Activated CD8-positive, alpha-beta memory T cell treated with anti-CD3 and anti-CD28 coated beads, Interleukin-2, amount 50 U/mL, for 48 hours (primary cell): ENCODE measurements around the gene MRPL57.
"Not testable (repeated sequence)": the region's sequence is repeated elsewhere in the genome, so short reads cannot be mapped to it uniquely, and the experiment has no call there.

Source experiments
- DNase-seq: peaks from one replicate; pipeline ENCODE4 v3.0.0-alpha.2; 2020

The MRPL57 gene

DNA sequence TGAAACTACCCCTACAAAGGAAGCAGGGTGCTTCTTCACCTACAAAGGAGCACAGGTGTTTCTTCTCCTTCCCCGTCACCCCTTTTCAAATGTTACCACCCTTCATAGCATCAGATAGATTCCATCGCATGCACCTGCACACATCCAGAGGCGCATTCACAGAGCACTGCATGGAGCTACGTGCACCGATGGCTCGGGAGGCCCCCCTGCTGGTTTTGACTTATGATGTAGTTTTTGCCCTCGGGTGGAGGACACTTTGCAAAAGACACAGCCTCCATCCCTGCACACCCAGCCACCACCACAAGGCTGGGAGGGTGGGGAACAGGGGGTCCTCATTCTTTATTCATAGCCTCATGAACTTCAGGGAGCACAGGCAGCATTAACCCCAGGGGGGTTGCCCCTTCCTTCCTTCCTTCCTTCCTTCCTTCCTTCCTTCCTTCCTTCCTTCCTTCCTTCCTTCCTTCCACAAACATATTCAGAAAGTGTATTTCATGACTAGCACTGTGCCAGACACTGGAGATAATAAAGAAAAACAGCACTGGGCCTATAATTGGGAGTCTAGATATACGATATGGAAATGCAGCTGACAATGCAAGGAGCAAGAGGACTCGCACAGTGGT lies 21.3 kb downstream of the MRPL57 start:
- DNase-seq = not testable (repeated sequence)

DNA sequence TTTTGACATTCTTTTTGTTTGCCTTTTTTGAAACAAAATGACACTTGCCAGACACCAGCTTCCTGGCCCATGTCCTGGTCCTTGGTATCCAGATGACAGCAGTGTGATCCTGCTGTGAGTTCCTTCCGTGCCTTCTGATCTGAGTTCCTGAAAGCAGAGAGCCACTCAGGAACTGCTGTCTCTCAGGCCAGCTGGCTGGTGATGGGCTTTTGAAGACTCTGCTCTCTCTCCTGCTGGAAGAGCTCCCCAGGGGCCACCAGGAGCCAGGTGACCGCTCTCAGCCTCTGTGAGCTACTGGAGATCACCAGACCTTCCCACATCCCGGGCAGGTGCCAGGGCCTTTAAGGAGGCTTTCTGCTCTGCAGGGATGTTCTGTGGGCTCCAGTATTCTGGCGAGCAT lies 21.9 kb downstream of the MRPL57 start:
- DNase-seq = not testable (repeated sequence)

DNA sequence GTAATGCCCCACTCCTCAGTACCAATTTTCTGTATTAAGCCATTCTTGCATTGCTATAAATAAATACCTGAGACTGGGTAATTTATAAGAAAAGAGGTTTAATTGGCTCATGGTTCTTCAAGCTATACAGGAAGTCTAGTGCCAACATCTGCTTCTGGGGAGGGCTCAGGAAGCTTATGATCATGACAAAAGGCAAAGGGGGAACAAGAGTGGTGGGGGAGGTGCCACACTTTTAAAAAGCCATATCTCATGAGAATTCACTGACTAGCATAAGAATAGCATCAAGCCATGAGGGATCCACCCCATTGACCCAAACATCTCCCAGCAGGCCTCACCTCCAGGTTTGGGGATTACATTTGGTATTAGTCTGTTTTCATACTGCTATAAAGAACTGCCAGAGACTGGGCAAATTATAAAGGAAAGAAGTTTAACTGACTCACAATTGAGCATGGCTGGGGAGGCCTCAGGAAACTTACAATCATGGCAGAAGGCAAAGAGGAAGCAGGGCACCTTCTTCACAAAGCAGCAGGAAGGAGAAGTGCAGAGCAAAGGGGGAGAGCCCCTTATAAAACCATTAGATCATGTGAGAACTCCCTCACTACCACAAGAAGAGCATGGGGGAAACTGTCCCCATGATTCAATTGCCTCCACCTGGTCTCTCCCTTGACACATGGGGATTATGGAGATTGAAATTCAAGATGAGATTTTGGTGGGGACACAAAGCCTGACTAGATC lies 25.2 kb downstream of the MRPL57 start:
- DNase-seq = not testable (repeated sequence)

DNA sequence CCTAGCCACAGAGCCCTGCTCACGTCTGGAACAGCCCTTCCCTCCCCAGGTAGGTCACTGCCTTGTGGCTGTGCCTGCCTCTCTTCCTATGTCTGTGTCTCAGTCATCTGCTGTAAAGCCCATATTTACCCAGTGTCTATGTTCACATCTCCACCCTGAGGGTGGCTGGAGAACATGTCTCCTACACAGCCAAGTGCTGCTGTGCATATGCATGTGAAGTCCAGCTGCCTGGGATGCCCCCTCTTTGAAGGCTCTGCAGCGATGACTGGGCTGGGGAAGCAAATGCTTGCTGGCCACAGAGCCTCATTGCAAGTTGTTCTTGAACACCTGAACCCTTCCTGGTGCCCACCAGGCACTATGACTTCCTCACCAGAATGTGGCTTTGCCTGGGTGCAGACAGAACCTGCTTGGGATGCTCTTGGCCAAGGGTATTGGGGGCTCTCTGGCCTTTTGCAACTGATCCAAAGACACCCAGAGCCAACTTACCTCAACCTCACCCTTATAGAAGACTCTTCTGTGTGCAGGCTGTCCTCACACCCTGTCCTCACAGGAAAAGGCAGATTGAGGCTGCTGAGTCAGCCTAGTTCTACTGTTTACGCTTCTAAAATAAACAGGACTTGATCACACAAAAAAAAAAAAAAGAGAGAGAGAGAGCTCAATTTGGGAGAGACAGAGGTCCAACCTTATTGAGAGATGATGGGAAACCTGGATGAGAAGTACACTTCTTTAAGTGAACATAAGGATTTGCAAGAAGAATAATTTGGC lies 26.5 kb downstream of the MRPL57 start:
- DNase-seq = no peak

DNA sequence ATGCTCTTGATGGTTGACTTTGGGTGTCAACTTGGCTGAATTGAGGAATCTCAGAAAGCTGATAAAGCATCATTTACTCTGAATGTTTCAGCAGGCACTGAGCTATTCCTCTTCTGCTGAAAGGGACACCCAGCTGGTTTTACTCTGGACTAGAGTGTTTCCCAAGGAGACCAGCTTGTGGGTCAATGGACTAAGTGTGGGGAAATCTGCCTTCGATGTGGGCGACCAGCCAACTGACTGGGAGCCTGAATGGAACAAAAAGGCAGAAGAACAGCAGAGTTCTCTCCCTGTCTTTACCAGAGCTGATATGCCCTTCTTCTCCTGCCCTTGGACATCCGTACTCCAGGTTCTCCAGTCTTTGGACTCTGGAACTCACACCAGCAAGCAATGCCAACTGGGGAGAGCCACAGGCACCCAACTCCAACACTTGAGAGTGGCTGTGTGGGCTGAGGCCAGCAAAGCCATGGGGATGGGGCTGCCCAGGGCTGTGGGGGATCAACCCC lies 32.2 kb downstream of the MRPL57 start:
- DNase-seq = no peak

DNA sequence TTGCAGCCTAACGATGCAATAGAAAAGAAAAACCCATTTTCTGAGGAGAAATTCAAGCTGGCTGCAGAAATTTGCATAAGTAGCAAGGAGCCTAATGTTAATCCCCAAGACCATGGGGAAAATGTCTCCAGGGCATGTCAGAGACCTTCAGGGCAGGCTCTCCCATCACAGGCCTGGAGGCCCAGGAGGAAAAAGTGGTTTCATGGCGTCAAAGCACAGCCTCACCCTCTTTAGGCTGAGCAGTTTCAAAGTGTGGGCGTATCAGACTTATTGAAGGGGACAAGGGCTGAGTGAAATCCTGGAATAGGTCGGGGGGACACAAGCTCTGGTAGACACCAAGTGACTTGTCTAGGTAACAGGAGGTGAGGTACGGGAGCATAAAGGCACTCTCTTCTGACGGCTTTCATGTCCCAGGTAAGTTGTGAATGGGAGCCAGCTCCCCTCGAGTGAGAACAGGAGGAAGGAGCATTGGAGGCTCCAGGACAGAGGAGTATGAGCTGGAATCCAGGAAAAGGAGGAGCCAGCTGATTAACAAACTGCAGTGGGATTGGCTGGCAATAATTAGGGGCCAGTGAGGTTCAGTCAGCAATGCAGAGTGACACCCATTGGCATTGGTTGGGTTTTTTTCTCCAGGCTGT lies 35.8 kb downstream of the MRPL57 start:
- no peak for DNase-seq

DNA sequence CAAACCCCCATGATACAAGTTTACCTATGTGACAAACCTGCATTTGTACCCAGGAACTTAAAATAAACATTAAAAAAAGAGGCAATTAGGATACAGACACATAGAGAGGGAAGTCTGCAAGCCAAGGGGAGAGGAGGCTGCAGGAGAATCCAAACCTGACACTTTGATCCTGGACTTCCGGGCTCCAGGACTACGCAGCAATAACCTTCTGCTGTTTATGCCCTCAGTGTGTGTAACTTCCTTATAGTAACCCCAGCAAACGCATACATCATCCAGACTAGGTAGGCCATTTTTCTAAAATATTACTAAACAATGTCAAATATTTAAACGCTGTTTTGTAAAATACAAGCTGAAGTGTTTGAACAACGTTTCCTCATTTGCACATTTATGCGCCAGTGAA lies 39.0 kb downstream of the MRPL57 start:
- DNase-seq = not testable (repeated sequence)

DNA sequence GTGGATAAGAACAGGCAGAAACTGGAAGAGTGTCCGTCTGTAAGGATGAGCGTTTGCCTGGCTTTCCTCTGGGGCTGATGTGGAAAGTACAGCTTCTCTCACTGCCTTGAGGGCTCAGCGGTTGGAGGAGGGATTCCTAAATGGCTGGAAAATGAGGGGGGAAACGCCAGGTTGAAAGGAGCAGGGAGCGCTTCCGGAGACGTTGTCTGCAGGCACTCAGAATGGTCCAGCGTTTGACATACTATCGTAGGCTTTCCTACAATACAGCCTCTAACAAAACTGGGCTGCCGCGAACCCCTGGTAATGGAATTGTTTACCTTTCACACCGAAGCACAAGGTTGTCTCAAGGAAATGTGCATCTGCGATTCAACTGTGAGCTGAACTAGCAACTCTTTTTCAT lies 39.9 kb downstream of the MRPL57 start:
- no peak for DNase-seq

DNA sequence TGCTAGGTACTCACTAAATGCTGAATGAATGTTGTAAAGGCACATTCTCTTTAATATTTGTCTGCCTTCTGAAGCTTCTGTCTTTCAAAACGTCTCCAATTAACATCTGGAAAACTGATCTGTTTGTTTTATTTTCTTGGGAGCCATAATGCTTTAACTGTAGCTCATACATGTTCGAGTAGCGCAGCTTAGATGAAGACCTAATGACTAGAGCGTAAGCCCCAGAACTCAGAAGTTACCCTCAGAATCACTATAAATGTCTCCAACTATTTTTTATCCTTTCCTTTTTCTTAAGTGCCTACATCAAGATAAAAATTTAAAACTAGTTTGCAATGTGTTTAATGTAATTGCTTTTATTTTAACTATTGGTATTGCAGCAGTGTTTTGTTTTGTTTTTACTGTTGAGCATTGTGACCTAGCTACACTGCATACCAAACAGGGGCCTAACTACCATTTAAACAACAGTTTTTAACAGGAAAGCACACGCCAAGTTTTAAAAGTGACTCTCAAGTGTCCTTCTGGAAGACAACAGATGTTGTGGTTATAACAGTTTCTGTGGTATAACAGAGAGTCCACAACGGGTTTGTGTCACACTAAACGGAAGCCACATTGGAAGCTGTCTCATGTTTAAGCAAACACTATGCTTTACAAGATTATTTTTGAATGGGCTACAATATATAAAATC lies 42.0 kb downstream of the MRPL57 start:
- DNase-seq = no peak

DNA sequence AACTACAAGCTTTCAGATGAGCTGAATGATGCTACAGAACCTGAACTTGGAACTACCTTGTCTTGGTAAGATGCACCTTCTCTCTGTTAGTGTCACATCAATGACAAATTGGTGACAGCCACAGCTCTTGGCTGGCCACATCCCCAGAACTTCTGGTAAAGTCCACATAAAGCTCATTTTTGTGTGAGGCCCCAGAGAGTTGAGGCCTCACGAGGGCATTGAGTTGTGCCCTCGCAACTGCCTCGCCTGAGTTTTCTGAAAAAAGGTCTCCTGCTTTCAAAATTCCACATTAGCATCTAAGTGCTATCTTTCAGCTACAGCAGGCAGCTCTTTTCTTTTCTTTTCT lies 42.6 kb downstream of the MRPL57 start:
- no peak for DNase-seq

DNA sequence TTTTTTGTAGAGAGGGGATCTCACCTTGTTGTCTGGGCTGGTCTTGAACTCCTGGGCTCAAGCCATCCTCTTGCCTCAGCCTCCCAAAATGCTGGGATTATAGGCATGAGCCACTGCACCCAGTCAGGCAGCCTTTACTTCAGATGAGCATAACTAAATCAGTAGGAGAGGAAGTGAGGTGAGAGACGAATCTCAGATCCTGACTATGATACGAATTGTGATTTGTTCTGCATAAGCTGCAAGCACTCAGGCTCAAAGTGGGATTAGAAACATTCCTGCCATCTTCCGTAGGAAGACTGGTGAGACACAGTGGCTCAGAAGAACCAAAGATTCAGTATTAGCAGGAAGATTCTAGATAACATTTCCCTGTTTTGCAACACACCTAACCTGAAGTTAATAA lies 43.3 kb downstream of the MRPL57 start:
- DNase-seq = not testable (repeated sequence)

DNA sequence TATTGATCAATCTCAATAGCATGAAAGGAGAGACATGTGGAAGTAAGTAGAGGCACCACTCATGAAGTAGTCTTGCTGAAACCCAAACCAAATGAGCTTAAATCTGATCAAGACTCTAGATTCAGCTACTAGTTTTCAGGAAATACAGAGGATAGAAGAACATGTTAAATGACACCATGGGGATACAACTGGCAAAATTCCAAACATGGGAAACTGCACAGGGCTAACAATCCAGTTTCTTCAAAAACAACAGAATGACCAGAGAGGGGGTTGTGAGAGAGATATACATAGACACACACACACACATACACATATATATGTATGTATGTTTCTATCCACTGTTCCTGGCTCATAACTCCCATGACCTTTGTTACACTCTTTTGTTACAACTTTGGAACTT lies 44.8 kb downstream of the MRPL57 start:
- no peak for DNase-seq

DNA sequence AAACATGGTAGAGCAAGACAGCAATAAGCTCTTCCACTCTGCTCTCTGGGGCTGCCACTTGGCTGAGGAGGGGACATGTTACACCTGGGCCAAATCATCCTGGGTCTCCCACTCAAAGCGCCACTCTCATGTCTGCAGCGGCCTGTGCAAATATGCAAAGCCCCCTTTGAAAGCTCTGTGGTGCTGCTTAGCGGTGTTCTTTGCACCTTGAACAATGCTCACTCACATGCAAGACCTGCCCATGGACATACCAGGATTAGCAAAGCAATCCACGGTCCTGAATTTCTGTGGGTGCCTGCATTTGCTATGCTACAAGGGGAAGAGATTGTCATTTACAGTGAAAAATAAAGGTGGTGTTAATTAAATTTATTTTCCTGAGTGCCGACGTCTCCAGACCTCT lies 48.6 kb downstream of the MRPL57 start:
- no peak for DNase-seq

DNA sequence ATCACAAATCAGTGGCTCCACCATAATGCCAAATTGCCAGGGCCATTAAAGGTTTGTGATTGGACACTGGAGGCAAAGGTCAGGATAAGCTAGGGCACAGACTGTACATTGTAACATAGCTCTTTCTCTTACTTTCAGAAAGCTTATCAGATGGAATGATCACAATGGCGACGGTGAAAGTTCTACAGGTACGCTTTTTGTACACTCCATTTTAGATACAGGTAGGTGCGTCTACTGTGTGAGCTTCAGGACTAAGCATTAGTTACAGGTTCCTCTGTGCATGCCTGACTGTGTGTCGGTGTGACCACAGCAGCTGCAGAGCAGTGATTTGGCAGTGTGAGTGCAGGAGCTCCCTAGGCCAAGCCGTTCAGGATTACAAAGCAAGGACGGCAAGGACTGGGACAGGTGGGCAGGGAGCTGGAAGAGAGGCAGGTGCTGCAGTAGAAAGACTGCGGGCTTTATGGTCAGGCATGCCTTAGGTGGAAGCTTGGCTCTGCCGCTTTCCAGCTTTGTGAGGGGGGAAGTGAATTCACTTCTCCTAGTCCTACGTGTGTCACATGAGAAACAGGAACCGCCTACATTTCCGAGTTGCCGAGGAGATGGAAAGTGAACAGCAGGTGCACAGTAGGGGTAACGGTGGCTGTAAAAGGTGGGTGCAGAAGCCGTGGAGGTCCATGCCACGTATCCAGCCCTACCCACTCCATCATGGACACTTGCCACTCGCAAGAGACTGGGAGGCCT lies 49.6 kb downstream of the MRPL57 start:
- DNase-seq = no peak

DNA sequence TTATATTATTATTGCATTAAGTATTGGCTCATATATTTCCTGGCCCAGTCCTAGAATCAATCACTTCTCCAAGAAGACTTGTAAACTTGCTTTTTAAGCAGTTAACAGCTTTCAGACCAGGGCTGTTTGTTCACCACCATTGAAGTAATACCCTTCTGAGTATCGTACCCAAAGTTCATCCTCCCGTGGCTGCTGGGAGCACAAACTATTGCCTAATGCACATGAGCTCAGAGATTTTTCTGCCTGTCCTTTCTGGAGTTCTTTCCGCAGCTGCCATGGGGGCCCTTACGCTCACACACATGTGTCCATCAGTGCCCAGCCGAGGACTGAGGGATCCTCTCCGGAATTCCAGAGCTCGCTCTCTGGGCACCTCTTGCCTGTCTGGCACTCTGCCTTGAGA lies 51.5 kb downstream of the MRPL57 start:
- no peak for DNase-seq
